ENCODE results near the gene TEX13C.

DNA sequence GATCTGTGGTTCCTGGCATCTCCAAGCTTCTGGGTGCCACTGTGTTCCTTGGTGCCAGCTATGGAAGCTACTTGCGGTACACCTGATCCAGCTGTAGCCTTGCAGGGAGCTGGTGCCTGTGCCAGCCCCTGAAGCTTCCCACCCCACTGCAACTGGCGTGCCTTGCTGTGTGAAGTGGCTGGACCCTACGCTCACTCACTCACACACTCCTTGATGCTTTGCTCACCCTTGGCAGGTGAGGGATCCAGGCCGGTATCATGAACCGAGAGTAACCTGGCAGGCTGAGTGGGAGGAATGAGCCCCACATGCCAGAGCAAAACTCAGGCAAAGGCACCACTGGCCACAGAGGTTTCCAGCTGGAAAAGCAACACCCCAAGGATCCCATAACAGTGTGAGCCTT lies 31.3 kb upstream of the TEX13C start:
- TF ChIP-seq, protein P1, sequence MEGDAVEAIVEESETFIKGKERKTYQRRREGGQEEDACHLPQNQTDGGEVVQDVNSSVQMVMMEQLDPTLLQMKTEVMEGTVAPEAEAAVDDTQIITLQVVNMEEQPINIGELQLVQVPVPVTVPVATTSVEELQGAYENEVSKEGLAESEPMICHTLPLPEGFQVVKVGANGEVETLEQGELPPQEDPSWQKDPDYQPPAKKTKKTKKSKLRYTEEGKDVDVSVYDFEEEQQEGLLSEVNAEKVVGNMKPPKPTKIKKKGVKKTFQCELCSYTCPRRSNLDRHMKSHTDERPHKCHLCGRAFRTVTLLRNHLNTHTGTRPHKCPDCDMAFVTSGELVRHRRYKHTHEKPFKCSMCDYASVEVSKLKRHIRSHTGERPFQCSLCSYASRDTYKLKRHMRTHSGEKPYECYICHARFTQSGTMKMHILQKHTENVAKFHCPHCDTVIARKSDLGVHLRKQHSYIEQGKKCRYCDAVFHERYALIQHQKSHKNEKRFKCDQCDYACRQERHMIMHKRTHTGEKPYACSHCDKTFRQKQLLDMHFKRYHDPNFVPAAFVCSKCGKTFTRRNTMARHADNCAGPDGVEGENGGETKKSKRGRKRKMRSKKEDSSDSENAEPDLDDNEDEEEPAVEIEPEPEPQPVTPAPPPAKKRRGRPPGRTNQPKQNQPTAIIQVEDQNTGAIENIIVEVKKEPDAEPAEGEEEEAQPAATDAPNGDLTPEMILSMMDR (IDR thresholded peaks at IDR 0.05; ENCODE audit: low read depth, low read length, missing input control): no peak
- TF ChIP-seq FOXA1 (IDR thresholded peaks at IDR 0.05): no peak
- no peak for TF ChIP-seq GABPA (IDR thresholded peaks at IDR 0.05 in 1 of 2, conservative IDR thresholded peaks at IDR 0.05 in 1 of 2)
- TF ChIP-seq TAF1 (conservative IDR thresholded peaks at IDR 0.05): no peak
- TF ChIP-seq YY1 (IDR thresholded peaks at IDR 0.05): no peak
- no peak for TF ChIP-seq SP1 (IDR thresholded peaks at IDR 0.05)
- TF ChIP-seq, protein P2, sequence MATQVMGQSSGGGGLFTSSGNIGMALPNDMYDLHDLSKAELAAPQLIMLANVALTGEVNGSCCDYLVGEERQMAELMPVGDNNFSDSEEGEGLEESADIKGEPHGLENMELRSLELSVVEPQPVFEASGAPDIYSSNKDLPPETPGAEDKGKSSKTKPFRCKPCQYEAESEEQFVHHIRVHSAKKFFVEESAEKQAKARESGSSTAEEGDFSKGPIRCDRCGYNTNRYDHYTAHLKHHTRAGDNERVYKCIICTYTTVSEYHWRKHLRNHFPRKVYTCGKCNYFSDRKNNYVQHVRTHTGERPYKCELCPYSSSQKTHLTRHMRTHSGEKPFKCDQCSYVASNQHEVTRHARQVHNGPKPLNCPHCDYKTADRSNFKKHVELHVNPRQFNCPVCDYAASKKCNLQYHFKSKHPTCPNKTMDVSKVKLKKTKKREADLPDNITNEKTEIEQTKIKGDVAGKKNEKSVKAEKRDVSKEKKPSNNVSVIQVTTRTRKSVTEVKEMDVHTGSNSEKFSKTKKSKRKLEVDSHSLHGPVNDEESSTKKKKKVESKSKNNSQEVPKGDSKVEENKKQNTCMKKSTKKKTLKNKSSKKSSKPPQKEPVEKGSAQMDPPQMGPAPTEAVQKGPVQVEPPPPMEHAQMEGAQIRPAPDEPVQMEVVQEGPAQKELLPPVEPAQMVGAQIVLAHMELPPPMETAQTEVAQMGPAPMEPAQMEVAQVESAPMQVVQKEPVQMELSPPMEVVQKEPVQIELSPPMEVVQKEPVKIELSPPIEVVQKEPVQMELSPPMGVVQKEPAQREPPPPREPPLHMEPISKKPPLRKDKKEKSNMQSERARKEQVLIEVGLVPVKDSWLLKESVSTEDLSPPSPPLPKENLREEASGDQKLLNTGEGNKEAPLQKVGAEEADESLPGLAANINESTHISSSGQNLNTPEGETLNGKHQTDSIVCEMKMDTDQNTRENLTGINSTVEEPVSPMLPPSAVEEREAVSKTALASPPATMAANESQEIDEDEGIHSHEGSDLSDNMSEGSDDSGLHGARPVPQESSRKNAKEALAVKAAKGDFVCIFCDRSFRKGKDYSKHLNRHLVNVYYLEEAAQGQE (IDR thresholded peaks at IDR 0.05): no peak
